Fibroblast of gingiva (primary cell): Measurements from ENCODE around the gene CRYGS.
"Not testable (repeated sequence)": the region's sequence is repeated elsewhere in the genome, so short reads cannot be mapped to it uniquely, and the experiment has no call there.

Source experiments
- DNase-seq: peaks from one replicate; pipeline ENCODE4 v3.0.0-alpha.2; 2011; ENCODE audit warnings: low read depth

Gene CRYGS

GRCh38 chr3:186544281-186544680, at the start of gene CRYGS:
CRYGS (minus strand) TSS chr3:186544380; CDS start chr3:186544326, 54 bp downstream.
- DNase-seq: peak; percentile 5

DNA sequence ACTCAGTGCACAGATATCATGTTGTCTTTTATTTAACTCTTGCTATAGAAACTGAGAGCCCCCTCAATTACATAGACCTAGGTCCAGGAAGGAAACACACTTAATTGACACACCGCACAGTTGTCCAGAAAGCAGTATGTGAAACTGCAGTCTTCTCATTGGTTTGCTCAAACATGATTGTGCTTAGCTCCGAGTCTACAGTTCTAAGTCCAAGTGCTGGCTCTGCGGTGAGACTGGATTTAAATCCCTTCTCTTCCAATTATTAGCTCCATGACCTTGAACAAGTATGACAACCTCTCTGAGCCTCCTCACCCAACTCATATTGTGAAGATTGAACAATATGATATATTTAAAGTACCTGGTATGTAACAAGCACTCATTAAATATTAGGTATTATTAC, 49.7 kb upstream of the CRYGS start:
- no peak for DNase-seq

- DNase-seq: no peak
Measured at GRCh38 chr3:186592682-186593081, 48.5 kb upstream of the CRYGS start.

DNA sequence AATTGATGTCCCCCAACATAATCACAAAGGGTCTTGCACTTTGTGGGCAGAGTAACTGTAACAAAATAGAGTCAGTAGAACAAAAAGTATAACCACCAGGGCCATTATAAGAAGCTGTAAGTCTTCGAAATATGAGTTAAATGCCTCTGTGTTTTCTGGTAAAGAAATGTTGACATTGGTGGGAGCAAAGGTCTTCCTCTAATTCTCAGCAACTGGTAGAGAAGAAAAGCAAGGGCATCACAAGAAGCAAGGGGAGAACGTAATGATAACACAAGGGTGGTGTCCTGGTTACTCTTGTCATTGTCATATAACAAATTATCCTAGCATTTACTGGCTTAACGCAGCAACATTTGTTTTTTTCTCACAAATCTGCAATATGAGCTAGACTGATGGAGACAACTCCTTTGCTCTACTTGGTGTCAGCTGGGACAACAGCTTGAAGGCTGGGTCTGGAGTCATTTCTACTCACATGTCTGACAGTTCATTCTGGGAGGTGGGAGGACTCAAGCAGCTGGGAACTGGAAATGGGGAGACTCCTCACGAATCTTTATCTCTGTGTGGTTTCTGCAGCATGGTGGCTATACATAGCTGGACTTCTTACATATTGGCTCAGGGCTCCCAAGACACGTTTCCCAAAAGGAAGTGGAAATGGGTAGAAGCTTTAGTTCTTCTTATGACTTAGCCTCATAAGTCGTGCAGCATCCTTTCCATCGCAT, 46.6 kb upstream of the CRYGS start:
- no peak for DNase-seq

DNA sequence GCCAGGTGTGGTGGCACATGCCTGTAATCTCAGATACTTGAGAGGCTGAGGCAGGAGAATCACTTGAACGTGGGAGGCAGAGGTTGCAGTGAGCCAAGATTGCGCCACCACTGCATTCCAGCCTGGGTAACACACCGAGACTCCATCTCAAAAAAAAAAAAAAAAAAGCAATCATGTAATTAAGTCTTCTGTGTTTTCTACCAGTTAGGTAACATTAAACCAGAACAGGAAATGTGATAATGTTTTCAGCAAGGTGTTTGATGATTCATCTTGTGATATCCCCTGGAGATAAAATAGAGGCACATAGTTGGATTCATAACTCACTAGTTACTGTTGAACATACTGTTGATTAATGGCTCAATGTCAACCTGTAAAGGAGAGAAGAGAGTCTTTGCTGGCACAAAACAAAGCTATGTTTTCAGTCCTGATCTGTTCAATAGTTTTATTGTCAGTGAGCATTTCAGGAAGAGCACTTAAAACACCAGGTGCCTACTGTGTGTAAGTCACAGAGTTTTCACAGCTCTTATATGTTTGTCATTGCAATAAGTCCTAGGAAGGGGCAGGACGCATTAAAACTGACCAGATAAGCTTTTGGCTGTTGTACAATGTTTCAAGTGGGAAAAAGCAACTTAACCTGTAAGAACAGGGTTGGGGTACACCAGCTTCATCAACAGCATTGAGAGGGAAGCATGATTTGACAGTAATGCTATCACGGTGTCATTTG, 45.8 kb upstream of the CRYGS start:
- DNase-seq: peak; percentile 24

- DNase-seq: peak; percentile 64
Measured at GRCh38 chr3:186589121-186589520, 44.9 kb upstream of the CRYGS start.

- DNase-seq: no peak
Measured at GRCh38 chr3:186588632-186589031, 44.5 kb upstream of the CRYGS start.

GRCh38 chr3:186587183-186587582, 43.0 kb upstream of the CRYGS start:
- no peak for DNase-seq

DNA sequence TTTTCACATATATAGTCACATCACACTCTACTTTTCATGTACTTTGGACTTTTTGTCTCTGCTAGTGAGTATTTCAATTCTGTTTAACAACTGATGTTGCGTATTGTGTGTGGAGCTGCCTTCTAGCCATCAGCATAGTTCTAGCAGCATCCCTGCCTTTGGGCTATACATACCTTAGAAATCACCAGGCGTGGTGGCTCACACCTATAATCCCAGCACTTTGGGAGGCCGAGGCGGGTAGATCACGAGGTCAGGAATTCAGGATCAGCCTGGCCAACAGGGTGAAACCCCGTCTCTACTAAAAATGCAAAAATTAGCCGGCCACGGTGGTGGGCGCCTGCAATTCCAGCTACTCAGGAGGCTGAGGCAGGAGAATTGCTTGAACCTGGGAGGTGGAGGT, 42.1 kb upstream of the CRYGS start:
- not testable (repeated sequence) for DNase-seq

DNA sequence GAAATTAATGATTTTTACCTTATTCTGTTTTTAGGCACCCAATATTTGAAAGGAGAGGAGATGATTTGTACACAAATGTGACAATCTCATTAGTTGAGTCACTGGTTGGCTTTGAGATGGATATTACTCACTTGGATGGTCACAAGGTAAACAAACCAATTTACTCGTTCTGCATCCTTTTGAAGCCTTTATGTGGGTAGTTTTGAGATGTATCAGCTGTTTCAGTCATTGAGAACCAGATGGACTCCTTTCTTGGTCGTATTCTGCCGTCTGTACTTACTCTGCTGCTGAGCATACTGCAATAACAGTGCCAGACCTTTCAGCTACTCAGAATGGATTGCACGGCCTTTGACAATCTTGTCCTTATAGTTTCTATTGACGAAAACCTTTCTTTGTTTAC, 39.7 kb upstream of the CRYGS start:
- peak; percentile 41 for DNase-seq

DNA sequence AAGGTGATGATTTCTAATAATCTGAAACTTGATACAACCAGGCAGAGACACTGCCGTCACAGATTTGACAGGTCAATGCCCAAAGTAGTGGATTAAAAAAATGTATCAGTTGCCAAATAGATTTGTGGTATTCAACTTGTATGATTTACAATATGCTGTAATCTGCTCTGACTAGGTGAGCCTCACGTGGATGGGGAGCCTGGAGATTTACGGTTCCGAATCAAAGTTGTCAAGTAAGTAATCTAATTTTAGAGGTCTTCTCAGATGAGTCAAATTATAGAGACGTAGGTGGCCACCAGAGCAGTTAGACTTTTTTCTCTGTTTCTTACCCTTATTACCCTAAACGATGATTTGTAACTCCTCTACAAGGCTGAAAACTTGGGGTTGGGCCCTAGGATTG, 38.4 kb upstream of the CRYGS start:
- no peak for DNase-seq

GRCh38 chr3:186580785-186581184, 36.6 kb upstream of the CRYGS start:
- DNase-seq: no peak

DNA sequence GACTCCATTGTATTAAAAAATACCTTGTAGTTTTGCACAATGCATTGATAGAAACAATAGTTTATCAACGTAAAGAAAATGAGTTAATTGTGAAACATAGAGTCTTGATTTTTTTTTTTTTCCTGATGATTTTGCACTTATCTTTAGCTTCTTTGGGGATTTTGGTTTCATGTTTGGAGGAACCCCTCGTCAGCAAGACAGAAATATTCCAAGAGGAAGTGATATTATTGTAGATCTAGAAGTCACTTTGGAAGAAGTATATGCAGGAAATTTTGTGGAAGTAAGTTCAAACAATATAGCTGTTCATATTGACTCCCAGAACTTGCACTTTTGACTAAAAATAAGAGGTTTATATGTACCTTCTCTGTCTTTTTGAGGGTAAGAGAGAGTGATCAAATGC, 33.3 kb upstream of the CRYGS start:
- DNase-seq: no peak

GRCh38 chr3:186571644-186572013, 27.4 kb upstream of the CRYGS start:
- DNase-seq: no peak

DNA sequence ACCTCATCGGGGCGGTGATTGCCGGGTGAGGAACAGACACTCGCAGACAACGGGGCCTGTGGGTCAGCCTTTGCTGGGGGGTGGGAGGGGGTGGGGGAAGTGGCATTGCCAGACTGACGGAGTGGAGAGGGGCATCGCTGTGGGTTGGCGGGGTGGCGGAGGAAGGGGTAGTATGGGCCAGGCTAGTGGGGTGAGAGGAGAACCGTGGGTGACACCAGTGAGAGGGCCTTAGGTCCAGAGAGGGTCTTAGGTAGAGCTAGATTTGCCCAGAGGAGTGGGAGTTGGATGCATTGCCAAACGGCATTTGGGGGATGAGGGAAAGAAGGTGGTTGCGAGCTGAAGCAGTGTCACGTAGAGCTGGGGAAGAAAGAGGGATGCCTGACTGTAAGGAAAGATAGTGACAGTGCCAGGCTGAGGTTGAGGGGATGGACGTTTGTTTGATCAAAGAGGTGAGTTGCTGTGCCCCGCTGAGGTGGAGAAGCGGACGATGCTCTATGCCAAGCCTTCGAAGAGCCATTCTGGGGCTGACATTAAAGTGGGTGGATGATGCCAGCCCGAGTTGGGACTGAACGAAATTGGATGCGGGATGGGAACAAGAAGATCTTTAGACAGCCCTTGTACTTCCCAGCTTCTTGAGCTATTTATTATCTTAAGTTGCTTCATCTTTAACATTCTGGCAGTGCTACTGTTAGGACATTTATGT, 26.9 kb upstream of the CRYGS start:
- no peak for DNase-seq

- DNase-seq: peak; percentile 100
Measured at GRCh38 chr3:186570096-186570940, 26.1 kb upstream of the CRYGS start, which contains the start of gene DNAJB11. DNAJB11 (plus strand) TSS chr3:186570720; CDS start chr3:186570898, 178 bp downstream.

- no peak for DNase-seq
Measured at GRCh38 chr3:186569779-186570095, 25.6 kb upstream of the CRYGS start.

- not testable (repeated sequence) for DNase-seq
Measured at GRCh38 chr3:186569361-186569760, 25.2 kb upstream of the CRYGS start.

GRCh38 chr3:186567072-186567921, 23.1 kb upstream of the CRYGS start, which contains the start of gene TBCCD1:
TBCCD1 (minus strand) TSS chr3:186567339; CDS start chr3:186564329, 3,010 bp downstream.
- peak; percentile 89 for DNase-seq

DNA sequence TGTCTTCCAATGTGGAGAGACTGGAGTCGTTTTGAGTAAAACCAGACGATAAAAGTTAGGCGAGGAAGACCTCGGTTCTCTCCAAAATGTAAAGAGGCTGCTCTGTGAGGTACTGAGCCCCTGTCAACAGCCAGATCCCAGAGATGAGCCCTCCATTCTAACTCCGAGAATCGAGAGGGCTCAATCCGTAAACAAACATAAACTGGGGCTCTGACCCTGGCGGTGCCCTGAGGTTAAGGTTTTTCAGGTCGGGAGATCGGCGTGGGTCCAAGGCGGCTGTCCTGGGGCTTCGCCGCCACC, 22.5 kb upstream of the CRYGS start:
- DNase-seq: no peak

GRCh38 chr3:186564586-186564985, 20.4 kb upstream of the CRYGS start:
- no peak for DNase-seq
